ENCODE measurements around the gene TRIM75. TPM values are rescaled to one million over a fixed set of nuclear protein-coding genes. Genes with fewer than 3 reads are reported as not detected.
"Not testable (repeated sequence)": the region's sequence is repeated elsewhere in the genome, so short reads cannot be mapped to it uniquely, and the experiment has no call there.

TRIM75 gene
- polyA plus RNA-seq, 1 experiment = not detected

GRCh38 chr4:165079476-165079875 lies 25.8 kb downstream of the TRIM75 start:
- Histone ChIP-seq H3K36me3 (ENCODE audit: control insufficient read depth, insufficient read depth, low read length) (no peaks in the 10 kb centered on the region), H3K4me3 (ENCODE audit: low read depth, low read length) (no peak overlapping the region), H3K27me3 (ENCODE audit: control insufficient read depth, insufficient read depth, low read length) (no peaks in the 10 kb centered on the region)
- POLR2A ChIA-PET = no interaction called here
- DNase-seq (ENCODE audit: low read depth) = no peak
- CTCF ChIA-PET = no interaction called here
- TF ChIP-seq, protein P1, sequence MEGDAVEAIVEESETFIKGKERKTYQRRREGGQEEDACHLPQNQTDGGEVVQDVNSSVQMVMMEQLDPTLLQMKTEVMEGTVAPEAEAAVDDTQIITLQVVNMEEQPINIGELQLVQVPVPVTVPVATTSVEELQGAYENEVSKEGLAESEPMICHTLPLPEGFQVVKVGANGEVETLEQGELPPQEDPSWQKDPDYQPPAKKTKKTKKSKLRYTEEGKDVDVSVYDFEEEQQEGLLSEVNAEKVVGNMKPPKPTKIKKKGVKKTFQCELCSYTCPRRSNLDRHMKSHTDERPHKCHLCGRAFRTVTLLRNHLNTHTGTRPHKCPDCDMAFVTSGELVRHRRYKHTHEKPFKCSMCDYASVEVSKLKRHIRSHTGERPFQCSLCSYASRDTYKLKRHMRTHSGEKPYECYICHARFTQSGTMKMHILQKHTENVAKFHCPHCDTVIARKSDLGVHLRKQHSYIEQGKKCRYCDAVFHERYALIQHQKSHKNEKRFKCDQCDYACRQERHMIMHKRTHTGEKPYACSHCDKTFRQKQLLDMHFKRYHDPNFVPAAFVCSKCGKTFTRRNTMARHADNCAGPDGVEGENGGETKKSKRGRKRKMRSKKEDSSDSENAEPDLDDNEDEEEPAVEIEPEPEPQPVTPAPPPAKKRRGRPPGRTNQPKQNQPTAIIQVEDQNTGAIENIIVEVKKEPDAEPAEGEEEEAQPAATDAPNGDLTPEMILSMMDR (IDR thresholded peaks at IDR 0.05; ENCODE audit: insufficient read depth, low read depth, low read length) = no peak

- H3K4me3 ChIP-seq (ENCODE audit: low read depth, low read length); DNase-seq (ENCODE audit: low read depth); POLR2A ChIA-PET; H3K36me3 ChIP-seq (ENCODE audit: control insufficient read depth, insufficient read depth, low read length); CTCF ChIA-PET; H3K27me3 ChIP-seq (ENCODE audit: control insufficient read depth, insufficient read depth, low read length): not testable (repeated sequence)
Observed at GRCh38 chr4:165084787-165085186, 31.1 kb downstream of the TRIM75 start.

DNA sequence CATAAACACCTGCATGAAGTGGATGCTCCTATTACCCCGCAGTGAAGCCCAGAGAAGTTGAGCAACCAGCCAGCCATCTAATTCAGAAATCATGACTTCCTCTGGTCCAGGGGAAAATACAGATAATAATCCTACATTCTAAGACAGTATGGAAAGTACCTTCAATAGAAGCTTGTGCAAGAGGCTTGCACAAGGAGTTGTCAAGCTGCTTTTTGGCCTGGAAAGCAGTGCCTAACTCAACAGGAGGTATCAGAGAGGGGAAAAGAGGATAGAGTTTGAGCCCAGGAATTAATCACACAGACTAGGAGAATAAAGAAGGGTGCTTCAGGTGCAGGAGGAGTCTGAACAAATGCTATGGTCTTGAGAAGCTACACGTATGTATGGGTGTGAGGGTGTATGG lies 32.3 kb downstream of the TRIM75 start:
- Histone ChIP-seq H3K36me3 (ENCODE audit: control insufficient read depth, insufficient read depth, low read length) (no peaks in the 10 kb centered on the region), H3K27me3 (ENCODE audit: control insufficient read depth, insufficient read depth, low read length) (no peaks in the 10 kb centered on the region), H3K4me3 (ENCODE audit: low read depth, low read length) (no peak overlapping the region)
- TF ChIP-seq, protein P1 (IDR thresholded peaks at IDR 0.05; ENCODE audit: insufficient read depth, low read depth, low read length) = no peak
- ChIA-PET CTCF (no interaction called here), POLR2A (no interaction called here)
- no peak for DNase-seq (ENCODE audit: low read depth)

DNA sequence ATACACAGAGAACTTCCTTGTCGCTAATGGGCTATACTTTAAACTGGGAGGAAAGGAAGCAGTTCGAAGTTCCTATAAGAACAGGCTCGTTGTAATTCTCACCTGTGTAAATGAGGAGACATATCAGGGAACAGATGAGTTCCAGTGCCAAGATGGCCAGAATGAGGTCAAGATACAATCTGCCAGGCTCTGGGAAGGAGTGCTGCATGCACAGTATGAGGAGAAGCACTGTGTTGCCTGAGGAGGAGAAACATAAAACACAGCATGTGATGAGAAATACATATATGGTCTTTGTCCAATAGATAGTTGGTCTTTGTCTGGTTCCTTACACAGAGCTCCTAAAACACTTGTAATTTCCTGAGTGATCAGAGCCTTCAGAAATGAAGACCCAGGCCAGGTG lies 34.7 kb downstream of the TRIM75 start:
- no peak for DNase-seq (ENCODE audit: low read depth)
- TF ChIP-seq, protein P1 (IDR thresholded peaks at IDR 0.05; ENCODE audit: insufficient read depth, low read depth, low read length) = no peak
- H3K27me3 ChIP-seq (ENCODE audit: control insufficient read depth, insufficient read depth, low read length) = no peaks in the 10 kb centered on the region
- ChIA-PET POLR2A (no interaction called here), CTCF (interaction anchor here (0.6 kb wide), 1 partner anchor 12 kb away, joined by 3 read pairs; no protein-coding TSS in a partner anchor)
- no peaks in the 10 kb centered on the region for H3K36me3 ChIP-seq (ENCODE audit: control insufficient read depth, insufficient read depth, low read length)
- H3K4me3 ChIP-seq (ENCODE audit: low read depth, low read length) = no peak overlapping the region

- H3K4me3 ChIP-seq (ENCODE audit: low read depth, low read length); H3K27me3 ChIP-seq (ENCODE audit: control insufficient read depth, insufficient read depth, low read length); H3K36me3 ChIP-seq (ENCODE audit: control insufficient read depth, insufficient read depth, low read length); DNase-seq (ENCODE audit: low read depth); POLR2A ChIA-PET: not testable (repeated sequence)
- CTCF ChIA-PET = interaction anchor here (1.0 kb wide), 1 partner anchor 361 kb away, joined by 4 read pairs; no protein-coding TSS in a partner anchor
Observed at GRCh38 chr4:165092187-165092586, 38.5 kb downstream of the TRIM75 start.

GRCh38 chr4:165094873-165095272 lies 41.2 kb downstream of the TRIM75 start:
- Histone ChIP-seq H3K36me3 (ENCODE audit: control insufficient read depth, insufficient read depth, low read length) (no peaks in the 10 kb centered on the region; the same call in 1 of the 2 replicates), H3K27me3 (ENCODE audit: control insufficient read depth, insufficient read depth, low read length) (no peaks in the 10 kb centered on the region), H3K4me3 (ENCODE audit: low read depth, low read length) (no peak overlapping the region)
- TF ChIP-seq, protein P1 (IDR thresholded peaks at IDR 0.05; ENCODE audit: insufficient read depth, low read depth, low read length) = no peak
- ChIA-PET CTCF (no interaction called here), POLR2A (no interaction called here)
- DNase-seq (ENCODE audit: low read depth) = no peak
